ENCODE measurements around the gene MYO7B.

Gene MYO7B

GRCh38 chr2:127597984-127598380 lies 62.5 kb downstream of the MYO7B start:
- TF ChIP-seq CTCF (IDR thresholded peaks at IDR 0.05; ENCODE audit: low read depth, low read length): no peak

GRCh38 chr2:127598711-127599110 lies 63.2 kb downstream of the MYO7B start:
- no peak for TF ChIP-seq CTCF (IDR thresholded peaks at IDR 0.05; ENCODE audit: low read depth, low read length)
- no peak overlapping the region for H3K4me3 ChIP-seq (ENCODE audit: low read depth, low read length)

More at GRCh38 chr2:127597984-127598380, 62.5 kb downstream of the MYO7B start:
- H3K4me3 ChIP-seq (ENCODE audit: low read depth, low read length): no peak overlapping the region

GRCh38 chr2:127599211-127599610 lies 63.7 kb downstream of the MYO7B start:
- H3K4me3 ChIP-seq (ENCODE audit: low read depth, low read length): no peak overlapping the region
- TF ChIP-seq CTCF (IDR thresholded peaks at IDR 0.05; ENCODE audit: low read depth, low read length): no peak

GRCh38 chr2:127604986-127605385 lies 69.5 kb downstream of the MYO7B start:
- H3K4me3 ChIP-seq (ENCODE audit: low read depth, low read length): no peak overlapping the region
- no peak for TF ChIP-seq CTCF (IDR thresholded peaks at IDR 0.05; ENCODE audit: low read depth, low read length)

GRCh38 chr2:127605691-127606263 lies 70.3 kb downstream of the MYO7B start:
- no peak overlapping the region for H3K4me3 ChIP-seq (ENCODE audit: low read depth, low read length)
- no peak for TF ChIP-seq CTCF (IDR thresholded peaks at IDR 0.05; ENCODE audit: low read depth, low read length)

GRCh38 chr2:127606625-127607398 lies 71.3 kb downstream of the MYO7B start:
- TF ChIP-seq CTCF (IDR thresholded peaks at IDR 0.05; ENCODE audit: low read depth, low read length): no peak
- H3K4me3 ChIP-seq (ENCODE audit: low read depth, low read length): no peak overlapping the region

- no peak for TF ChIP-seq CTCF (IDR thresholded peaks at IDR 0.05; ENCODE audit: low read depth, low read length)
- H3K4me3 ChIP-seq (ENCODE audit: low read depth, low read length): no peak overlapping the region
These were observed 72.0 kb downstream of the MYO7B start for GRCh38 chr2:127607399-127607908.

All from WI38 (cell line).